PC-9 (cell line): ENCODE results near the gene CACNA1H.

Experiments used
- EZH2 ChIP-seq: fragments of 200-600 bp; sonication (generic); IDR thresholded peaks from 2 replicates; pipeline ENCODE4 v1.8.0; 2017; ENCODE audit warnings: antibody characterized with exemption, low read depth
- TF ChIP-seq, protein P1 (sequence below): fragments of 200-600 bp; sonication (generic); conservative IDR thresholded peaks from 2 replicates; pipeline ENCODE4 v1.6.1; 2017; ENCODE audit warnings: mixed run types, antibody characterized with exemption, mild to moderate bottlenecking, moderate library complexity

DNA sequence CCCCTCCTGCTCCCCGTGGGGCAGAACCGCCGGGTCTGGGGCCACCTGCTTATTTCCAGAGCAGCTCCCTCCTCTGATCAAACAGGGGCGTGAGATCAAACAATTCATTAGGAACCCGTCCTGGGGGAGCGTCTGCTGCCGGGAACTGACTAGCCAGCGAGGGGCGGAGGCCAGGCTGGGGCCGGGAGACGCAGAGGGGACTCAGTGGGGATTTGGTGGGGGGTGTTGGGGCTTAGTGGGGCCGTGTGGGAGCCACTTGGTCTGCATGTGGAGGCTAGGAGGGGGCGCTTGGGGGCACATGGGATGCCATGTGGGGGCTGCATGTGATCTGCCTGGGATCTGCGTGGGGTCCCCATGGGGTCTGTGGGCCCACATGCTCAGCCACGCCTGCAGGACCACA is 20.5 kb upstream of the CACNA1H start:
- TF ChIP-seq, protein P1, sequence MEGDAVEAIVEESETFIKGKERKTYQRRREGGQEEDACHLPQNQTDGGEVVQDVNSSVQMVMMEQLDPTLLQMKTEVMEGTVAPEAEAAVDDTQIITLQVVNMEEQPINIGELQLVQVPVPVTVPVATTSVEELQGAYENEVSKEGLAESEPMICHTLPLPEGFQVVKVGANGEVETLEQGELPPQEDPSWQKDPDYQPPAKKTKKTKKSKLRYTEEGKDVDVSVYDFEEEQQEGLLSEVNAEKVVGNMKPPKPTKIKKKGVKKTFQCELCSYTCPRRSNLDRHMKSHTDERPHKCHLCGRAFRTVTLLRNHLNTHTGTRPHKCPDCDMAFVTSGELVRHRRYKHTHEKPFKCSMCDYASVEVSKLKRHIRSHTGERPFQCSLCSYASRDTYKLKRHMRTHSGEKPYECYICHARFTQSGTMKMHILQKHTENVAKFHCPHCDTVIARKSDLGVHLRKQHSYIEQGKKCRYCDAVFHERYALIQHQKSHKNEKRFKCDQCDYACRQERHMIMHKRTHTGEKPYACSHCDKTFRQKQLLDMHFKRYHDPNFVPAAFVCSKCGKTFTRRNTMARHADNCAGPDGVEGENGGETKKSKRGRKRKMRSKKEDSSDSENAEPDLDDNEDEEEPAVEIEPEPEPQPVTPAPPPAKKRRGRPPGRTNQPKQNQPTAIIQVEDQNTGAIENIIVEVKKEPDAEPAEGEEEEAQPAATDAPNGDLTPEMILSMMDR, result no peak
- TF ChIP-seq EZH2, result no peak
